ENCODE results near the gene TTC14.

GRCh38 chr3:180633722-180634121, 31.8 kb downstream of the TTC14 start:
- TF ChIP-seq RAD21 (CRISPR knock-in tag; IDR thresholded peaks at IDR 0.05) (no peak), POLR2A (IDR thresholded peaks at IDR 0.05; ENCODE audit: insufficient read depth in 1 of 2, low read depth in 2 of 2, low read length in 2 of 2) (no peak), ZNF777 (CRISPR knock-in tag; IDR thresholded peaks at IDR 0.05) (no peak), GTF2F1 (IDR thresholded peaks at IDR 0.05; ENCODE audit: low read length) (no peak), CTCF (CRISPR knock-in tag; IDR thresholded peaks at IDR 0.05) (peak; percentile 34; the same call in 1 of the 2 replicates), JUND (CRISPR knock-in tag; IDR thresholded peaks at IDR 0.05) (no peak), ADNP (CRISPR knock-in tag; IDR thresholded peaks at IDR 0.05) (no peak), EP300 (IDR thresholded peaks at IDR 0.05; ENCODE audit: low read depth in 2 of 2, low read length in 2 of 2) (no peak), EP300 (CRISPR knock-in tag; IDR thresholded peaks at IDR 0.05; ENCODE audit: borderline replicate concordance) (no peak), SIN3B (IDR thresholded peaks at IDR 0.05; ENCODE audit: low read length) (no peak), SMAD9 (CRISPR knock-in tag; IDR thresholded peaks at IDR 0.05) (no peak), ZNF251 (CRISPR knock-in tag; IDR thresholded peaks at IDR 0.05) (no peak)

All from HepG2 (cell line).